B cell (primary cell): Measurements from ENCODE around the gene C21orf58.

ENCODE experiments used
- CTCF ChIP-seq: fragments of 200-600 bp; IDR thresholded peaks from one replicate; pipeline ENCODE4 v1.8.0; 2022; ENCODE audit warnings: antibody characterized with exemption, mild to moderate bottlenecking
- EZH2 ChIP-seq: IDR thresholded peaks from 2 replicates; pipeline ENCODE4 v1.6.1; 2012; ENCODE audit warnings: borderline replicate concordance, low read depth, mild to moderate bottlenecking, moderate library complexity, low read length; ENCODE audit not compliant: insufficient read depth, poor library complexity, severe bottlenecking

GRCh38 chr21:46347791-46348381 is 24.2 kb upstream of the C21orf58 start:
- TF ChIP-seq CTCF (no peak), EZH2 (no peak)
